Activated CD8-positive, alpha-beta memory T cell treated with anti-CD3 and anti-CD28 coated beads, Interleukin-2, amount 50 U/mL, for 48 hours (primary cell): Measurements from ENCODE around the gene PRICKLE2.

ENCODE experiments used
- DNase-seq: peaks from one replicate; pipeline ENCODE4 v3.0.0-alpha.2; 2020

PRICKLE2 gene

GRCh38 chr3:64067506-64068346, 157.5 kb downstream of the PRICKLE2 start:
- no peak for DNase-seq

DNA sequence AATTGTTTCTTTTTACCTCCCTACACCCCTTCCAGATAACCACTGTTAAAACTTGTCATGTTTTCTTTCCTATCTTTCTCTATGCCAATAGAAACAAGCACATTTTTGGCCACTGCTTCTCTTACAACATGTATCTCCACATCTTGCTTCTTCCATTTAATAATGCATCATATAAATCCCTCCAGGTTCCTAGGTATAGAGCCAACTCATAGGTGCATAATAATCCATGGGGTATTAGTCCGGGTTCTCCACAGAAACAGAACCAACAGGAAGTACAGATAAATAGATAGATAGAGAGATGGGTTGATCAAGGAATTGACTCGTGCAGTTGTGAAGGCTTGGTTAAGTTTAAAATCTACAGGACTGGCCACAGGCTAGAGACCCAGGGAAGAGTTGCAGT, 160.5 kb downstream of the PRICKLE2 start:
- DNase-seq, result no peak

DNA sequence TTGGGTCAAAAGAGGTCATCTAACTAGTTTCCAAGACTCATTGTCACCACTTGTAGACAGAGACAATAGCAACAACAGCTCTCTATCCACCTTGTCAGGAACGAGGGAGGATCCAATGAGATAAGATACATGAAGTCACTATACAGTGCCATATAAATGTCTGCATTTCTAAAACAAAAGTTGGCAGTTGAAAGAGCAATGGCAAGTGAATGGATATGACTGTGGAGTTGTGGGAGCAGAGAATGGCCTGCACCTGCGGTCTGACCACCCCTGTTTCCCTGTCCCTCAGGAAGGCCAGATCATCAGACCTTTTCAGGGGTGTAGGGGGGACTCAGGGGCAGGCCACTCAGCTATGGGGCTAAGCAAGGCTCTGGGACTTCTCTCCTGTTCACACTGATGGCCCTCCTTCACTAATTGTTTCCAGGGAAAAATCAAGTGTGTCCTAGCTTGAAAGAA, 161.3 kb downstream of the PRICKLE2 start:
- no peak for DNase-seq

GRCh38 chr3:64063207-64063982, 161.9 kb downstream of the PRICKLE2 start:
- DNase-seq, result no peak

GRCh38 chr3:64061628-64062027, 163.6 kb downstream of the PRICKLE2 start:
- no peak for DNase-seq

GRCh38 chr3:64059484-64060175, 165.6 kb downstream of the PRICKLE2 start:
- DNase-seq, result no peak

- no peak for DNase-seq
These were observed 166.7 kb downstream of the PRICKLE2 start for GRCh38 chr3:64058566-64058965.

DNA sequence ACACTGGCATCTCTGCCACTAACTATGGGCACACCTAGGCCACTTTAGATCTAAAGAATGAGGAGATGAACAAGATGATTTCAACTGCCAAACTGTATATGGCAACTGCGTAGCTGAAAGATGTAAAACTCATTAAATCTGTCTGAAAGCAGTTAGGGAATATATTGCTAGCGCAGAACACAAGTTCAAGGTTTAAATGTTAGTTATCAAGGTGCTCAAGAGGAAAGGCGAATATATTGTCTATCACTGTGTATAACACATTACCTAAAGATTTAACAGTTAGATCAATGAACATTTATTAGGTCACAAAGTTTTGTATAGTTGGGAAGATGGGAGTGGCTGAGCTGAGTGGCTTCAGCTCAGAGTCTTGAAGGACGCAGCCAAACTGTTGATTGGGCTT, 168.0 kb downstream of the PRICKLE2 start:
- DNase-seq, result no peak

DNA sequence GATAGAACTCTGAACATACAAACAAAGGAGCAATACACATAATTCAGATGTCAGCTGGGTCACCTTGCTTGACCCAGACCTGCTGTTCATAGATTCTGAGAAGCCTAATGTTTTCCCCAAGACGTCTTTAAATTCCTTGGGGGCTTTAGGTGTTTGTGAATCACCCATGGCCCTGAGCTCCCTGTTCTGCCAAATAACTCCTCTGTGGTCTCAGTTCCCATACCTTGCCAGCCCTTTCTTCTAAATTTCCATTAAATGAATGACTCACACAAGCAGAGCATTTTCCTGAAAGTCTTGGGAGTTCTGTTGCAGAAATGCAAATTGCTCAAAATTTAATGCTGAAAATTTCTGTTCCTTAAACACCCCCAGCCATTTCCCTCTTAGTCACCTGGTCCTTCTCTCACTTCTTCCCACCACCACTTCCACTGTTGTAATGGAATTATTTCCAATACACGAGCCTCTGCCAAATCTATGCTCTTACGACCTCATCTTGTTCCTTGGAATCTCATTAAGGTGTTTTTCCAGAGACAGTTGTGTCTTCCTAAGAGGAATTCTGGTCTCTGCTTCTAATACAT, 168.6 kb downstream of the PRICKLE2 start:
- no peak for DNase-seq

DNA sequence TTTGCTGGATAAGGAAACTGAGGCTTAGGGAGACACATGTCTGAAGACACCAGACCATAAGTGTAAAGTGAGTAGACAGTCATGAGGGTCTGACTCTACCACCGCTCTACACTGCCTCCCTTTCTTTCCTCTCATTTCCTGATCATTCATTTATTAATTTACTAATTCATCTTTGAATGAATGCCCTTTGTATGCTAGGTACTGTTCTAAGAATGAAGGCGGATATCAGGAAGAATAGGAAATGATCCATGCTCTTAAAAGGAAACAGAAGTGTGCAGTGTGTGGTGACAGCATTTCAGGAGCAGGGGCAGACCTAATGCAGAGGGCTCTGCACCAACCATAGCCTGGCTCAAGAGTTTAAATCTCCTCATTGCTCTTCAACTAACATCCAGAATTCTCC, 170.2 kb downstream of the PRICKLE2 start:
- DNase-seq, result no peak

GRCh38 chr3:64054488-64054887, 170.8 kb downstream of the PRICKLE2 start:
- no peak for DNase-seq

GRCh38 chr3:64053581-64053980, 171.7 kb downstream of the PRICKLE2 start:
- no peak for DNase-seq

- no peak for DNase-seq
These were observed 172.1 kb downstream of the PRICKLE2 start for GRCh38 chr3:64053117-64053516.

- DNase-seq, result no peak
These were observed 175.4 kb downstream of the PRICKLE2 start for GRCh38 chr3:64049832-64050231.

GRCh38 chr3:64049136-64049535, 176.1 kb downstream of the PRICKLE2 start:
- no peak for DNase-seq

DNA sequence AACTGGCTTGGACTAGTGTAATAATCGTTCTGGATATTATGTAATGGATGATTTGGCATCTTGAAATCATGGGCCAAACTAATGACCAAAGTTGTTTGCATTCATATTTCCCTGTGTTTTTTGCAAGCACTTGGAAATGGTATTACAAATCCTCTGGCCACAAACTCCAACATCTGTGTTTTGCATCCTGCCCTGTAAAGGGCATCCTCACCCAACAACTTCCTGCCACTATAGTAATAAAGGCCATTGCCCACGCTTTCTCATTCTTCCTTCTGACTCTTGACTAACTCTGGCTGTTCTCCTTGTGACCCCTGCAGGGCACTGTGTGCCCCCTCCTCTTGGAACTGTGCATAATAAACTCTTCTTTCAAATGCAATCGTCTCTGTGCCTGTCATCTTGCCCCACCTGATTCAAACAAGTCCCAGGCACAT, 176.6 kb downstream of the PRICKLE2 start:
- no peak for DNase-seq

- no peak for DNase-seq
These were observed 177.5 kb downstream of the PRICKLE2 start for GRCh38 chr3:64047787-64048186.

DNA sequence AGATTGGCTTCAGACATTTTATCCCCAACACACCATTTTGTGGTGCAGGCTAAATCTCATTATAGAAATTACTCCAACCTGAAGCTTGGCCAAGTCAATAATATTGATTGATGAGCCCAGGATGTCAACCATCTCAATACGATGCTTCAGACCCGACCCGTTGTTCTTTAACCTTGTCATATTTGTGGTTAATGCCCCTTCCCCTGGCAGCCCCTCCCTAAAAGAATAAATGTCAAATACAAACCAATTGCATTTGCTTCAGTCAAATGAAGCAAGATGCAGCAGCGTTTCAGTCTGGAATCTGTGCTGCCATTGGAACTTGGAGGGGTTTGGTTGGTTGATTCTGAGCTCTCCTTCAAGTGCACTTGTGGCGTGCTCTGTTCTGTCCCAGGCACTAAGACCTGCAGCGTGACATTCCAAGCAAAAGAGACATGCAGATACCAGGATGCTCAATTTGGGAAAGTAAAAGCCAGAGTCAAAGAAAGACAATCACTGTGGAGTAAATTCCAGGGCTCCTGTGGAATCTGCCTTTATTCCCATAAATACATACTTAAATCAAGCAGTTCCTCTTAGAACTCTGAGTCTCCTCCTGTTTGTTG, 178.2 kb downstream of the PRICKLE2 start:
- DNase-seq, result no peak

DNA sequence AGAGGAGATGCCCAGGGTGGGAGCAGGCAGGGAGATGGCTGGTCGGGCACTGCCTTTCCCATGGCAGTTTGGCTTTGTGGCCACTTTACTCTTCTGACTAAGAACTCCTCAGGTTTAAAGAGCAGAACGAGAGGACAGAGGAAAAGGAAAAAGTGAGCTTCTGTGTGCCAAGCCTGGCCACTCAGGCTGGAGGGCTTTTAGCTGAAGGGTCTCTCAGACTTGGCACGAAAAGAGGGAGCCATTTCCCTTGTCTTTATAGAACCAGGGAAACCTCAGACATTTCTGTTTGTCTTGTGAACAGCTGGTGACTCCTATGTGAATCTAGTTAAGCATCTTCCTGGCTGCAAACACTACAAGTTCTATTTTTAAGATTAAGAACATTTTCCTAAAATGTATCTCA, 178.7 kb downstream of the PRICKLE2 start:
- no peak for DNase-seq

GRCh38 chr3:64042952-64043351, 182.3 kb downstream of the PRICKLE2 start:
- no peak for DNase-seq
